Muscle layer of duodenum (tissue), 2 donors: ENCODE results near the gene NOLC1.

Experiments
- H3K27ac ChIP-seq: one replicate; pipeline ENCODE4 v1.7.0; 2013; ENCODE audit warnings: mild to moderate bottlenecking, low read length
- H3K27me3 ChIP-seq: one replicate; pipeline ENCODE4 v1.7.0; 2013; ENCODE audit warnings: low read depth, mild to moderate bottlenecking, control low read depth, low read length
- H3K36me3 ChIP-seq, 2 donors: one replicate each; pipeline ENCODE4 v1.7.0; 2013; ENCODE audit warnings: low read length in 2 of 2, control low read depth in 1 of 2, mild to moderate bottlenecking in 1 of 2; ENCODE audit not compliant: insufficient read depth in 2 of 2, control insufficient read depth in 1 of 2
- H3K4me1 ChIP-seq, 2 donors: one replicate each; pipeline ENCODE4 v1.7.0; 2013; ENCODE audit warnings: low read length in 2 of 2, mild to moderate bottlenecking in 2 of 2, control low read depth in 1 of 2, moderate library complexity in 1 of 2; ENCODE audit not compliant: insufficient read depth in 2 of 2, control insufficient read depth in 1 of 2
- H3K4me3 ChIP-seq, 2 donors: one replicate each; pipeline ENCODE4 v1.7.0; 2013; ENCODE audit warnings: low read length in 2 of 2, low read depth in 1 of 2, mild to moderate bottlenecking in 1 of 2
- H3K9me3 ChIP-seq, 2 donors: one replicate each; pipeline ENCODE4 v1.7.0; 2013; ENCODE audit warnings: low read length in 2 of 2, control low read depth in 1 of 2, mild to moderate bottlenecking in 1 of 2; ENCODE audit not compliant: control insufficient read depth in 1 of 2
- donor health status: healthy.

The NOLC1 gene

GRCh38 chr10:102141583-102142107, 10.5 kb upstream of the NOLC1 start:
- Histone ChIP-seq H3K36me3 (peaks cover 64 to 72% of the 10 kb centered on the region in 2 donors), H3K27ac (no peak overlapping the region), H3K4me3 (no peak overlapping the region), H3K4me1 (peaks cover 0 to 3% of the 10 kb centered on the region in 2 donors), H3K9me3 (no peaks in the 10 kb centered on the region), H3K27me3 (no peaks in the 10 kb centered on the region)

DNA sequence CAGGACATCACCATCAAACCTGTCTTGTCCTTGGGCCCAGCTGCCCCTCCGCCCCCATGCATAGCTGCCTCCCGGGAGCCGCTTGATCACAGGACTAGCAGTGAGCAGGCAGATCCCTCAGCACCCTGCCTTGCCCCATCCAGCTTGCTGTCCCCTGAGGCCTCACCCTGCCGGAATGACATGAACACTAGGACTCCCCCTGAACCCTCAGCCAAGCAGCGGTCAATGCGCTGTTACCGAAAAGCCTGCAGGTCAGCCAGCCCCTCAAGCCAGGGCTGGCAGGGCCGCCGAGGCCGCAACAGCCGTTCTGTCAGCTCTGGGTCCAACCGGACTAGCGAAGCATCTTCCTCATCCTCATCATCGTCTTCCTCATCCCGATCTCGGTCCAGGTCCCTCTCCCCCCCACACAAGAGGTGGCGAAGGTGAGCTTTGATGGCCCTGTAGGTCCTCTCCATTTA, 5.2 kb upstream of the NOLC1 start:
- peaks cover 0 to 5% of the 10 kb centered on the region in 2 donors for H3K4me1 ChIP-seq
- peaks cover 52 to 65% of the 10 kb centered on the region in 2 donors for H3K36me3 ChIP-seq
- no peaks in the 10 kb centered on the region for H3K27me3 ChIP-seq
- H3K9me3 ChIP-seq = no peaks in the 10 kb centered on the region
- no peak overlapping the region for H3K4me3 ChIP-seq
- no peak overlapping the region for H3K27ac ChIP-seq

DNA sequence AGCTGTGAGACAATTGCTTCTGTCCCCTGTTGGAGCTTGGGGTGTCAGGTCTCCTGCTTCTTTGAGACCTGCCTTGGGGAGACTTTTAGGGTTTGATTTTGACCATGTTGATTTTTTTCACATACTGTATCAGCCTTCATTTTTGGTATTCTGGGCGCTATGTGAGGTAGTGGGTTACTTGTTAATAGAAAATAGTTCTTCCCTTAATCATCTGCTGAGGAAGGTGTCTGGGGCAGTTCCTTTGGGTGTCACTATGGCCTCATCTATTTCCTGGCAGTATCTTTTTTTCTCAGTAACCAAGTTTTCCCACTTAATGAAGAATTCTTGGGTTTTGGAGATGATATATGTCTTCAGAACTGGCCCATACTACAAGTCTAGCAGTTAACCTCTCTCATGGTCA, 4.6 kb upstream of the NOLC1 start:
- no peak overlapping the region for H3K4me3 ChIP-seq
- H3K9me3 ChIP-seq = no peaks in the 10 kb centered on the region
- H3K4me1 ChIP-seq = peaks cover 0 to 5% of the 10 kb centered on the region in 2 donors
- no peaks in the 10 kb centered on the region for H3K27me3 ChIP-seq
- peaks cover 52 to 68% of the 10 kb centered on the region in 2 donors for H3K36me3 ChIP-seq
- no peak overlapping the region for H3K27ac ChIP-seq

DNA sequence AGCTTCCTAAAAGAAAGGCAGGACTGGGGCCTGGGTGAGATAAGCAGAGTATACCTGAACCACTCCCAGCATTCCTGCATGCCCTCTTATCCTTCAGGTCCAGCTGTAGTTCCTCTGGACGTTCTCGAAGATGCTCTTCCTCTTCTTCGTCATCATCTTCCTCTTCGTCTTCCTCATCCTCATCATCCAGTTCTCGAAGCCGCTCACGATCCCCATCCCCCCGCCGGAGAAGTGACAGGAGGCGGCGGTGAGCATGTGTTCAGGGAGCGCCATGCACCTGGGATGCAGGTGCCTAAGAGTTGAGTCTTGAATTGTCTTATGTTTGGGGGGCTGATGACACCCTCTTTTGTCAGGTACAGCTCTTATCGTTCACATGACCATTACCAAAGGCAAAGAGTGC, 3.9 kb upstream of the NOLC1 start:
- H3K27me3 ChIP-seq = no peaks in the 10 kb centered on the region
- H3K36me3 ChIP-seq = peaks cover 48 to 65% of the 10 kb centered on the region in 2 donors
- no peaks in the 10 kb centered on the region for H3K9me3 ChIP-seq
- H3K4me3 ChIP-seq = no peak overlapping the region
- peaks cover 5 to 6% of the 10 kb centered on the region in 2 donors for H3K4me1 ChIP-seq
- no peak overlapping the region for H3K27ac ChIP-seq

GRCh38 chr10:102150970-102151773, 1.0 kb upstream of the NOLC1 start:
- peak overlapping the region; percentile 96 for H3K27ac ChIP-seq

DNA sequence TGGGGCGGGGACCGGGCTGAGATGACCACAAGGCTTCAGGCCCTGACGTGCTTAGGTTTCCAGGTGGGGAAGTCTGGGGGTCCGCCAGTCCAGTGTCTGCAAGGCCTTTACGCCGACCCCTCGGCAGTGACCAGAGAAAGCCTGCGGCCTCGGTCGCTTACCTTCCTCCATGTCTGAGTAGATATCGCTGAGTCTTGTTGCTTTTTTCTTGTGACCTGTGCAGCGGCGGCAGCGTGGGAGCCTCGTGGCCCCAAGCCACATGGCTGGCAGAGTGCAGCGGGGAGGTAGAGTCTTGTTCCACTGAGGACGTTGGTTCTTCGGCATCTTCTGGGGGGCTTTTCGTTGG, 329 bp downstream of the NOLC1 start:
- H3K36me3 ChIP-seq = peaks cover 30 to 46% of the 10 kb centered on the region in 2 donors
- peaks cover 5 to 12% of the 10 kb centered on the region in 2 donors for H3K4me1 ChIP-seq
- H3K27me3 ChIP-seq = no peaks in the 10 kb centered on the region
- peak overlapping the region; percentile 76 to 93 for H3K4me3 ChIP-seq
- H3K9me3 ChIP-seq = no peaks in the 10 kb centered on the region
- H3K27ac ChIP-seq = peak overlapping the region; percentile 98

More at GRCh38 chr10:102150970-102151773, 1.0 kb upstream of the NOLC1 start:
- peaks cover 32 to 53% of the 10 kb centered on the region in 2 donors for H3K36me3 ChIP-seq
- no peaks in the 10 kb centered on the region for H3K27me3 ChIP-seq
- H3K9me3 ChIP-seq = no peaks in the 10 kb centered on the region
- peak overlapping the region; percentile 76 to 93 for H3K4me3 ChIP-seq
- peaks cover 5 to 12% of the 10 kb centered on the region in 2 donors for H3K4me1 ChIP-seq

DNA sequence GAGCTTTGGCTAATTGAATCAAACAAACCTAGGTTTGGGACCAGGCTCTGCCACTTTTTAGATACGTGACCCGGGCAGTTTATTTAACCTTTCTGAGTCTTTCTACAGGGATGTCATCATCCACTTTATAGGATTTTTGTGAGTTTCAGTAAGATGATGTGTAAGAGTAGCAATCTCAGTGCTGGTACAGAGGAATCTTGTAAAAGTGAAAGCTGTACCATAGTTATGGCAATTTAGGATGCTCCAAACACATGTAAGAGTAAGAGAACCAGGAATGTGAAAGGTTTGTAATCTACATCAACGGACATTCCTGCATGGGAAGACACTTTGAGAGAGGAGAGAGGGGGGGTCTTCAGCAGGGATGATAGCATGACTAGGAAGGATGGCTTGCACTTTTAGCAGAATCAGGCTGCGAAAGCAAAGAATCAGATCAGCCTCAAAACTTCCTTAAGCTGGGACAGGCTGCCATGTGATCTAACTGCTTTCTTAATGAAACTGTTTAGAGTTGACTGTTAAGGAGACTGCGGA, 968 bp downstream of the NOLC1 start:
- H3K27me3 ChIP-seq = no peaks in the 10 kb centered on the region
- peak overlapping the region; percentile 98 for H3K27ac ChIP-seq
- peaks cover 5 to 12% of the 10 kb centered on the region in 2 donors for H3K4me1 ChIP-seq
- peak overlapping the region; percentile 76 to 93 for H3K4me3 ChIP-seq
- no peaks in the 10 kb centered on the region for H3K9me3 ChIP-seq
- H3K36me3 ChIP-seq = peaks cover 33 to 48% of the 10 kb centered on the region in 2 donors

DNA sequence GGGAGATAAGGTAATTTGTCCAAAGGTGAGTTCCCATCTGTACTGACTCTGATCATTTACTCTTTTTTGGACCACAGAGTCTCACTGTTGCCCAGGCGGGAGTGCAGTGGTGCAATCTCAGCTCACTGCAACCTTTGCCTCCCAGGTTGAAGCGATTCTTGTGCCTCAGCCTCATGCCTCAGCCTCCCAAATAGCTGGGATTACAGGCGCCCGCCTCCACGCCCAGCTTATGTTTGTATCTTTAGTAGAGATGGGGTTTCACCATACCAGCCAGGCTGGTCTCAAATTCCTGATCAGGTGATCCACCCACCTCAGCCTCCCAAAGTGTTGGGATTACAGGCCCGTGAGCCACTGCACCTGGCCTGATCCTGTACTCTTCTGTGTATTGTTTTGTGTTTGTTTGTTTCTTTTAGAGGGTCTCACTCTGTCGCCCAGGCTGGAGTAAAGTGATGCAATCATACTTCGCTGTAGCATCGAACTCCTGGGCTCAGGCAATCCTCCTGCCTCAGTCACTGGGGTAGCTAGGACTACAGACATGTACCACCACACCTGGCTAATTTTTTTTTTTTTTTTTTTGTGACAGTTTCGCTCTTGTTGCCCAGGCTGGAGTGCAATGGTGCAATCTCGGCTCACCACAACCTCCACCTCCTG, 2.4 kb downstream of the NOLC1 start:
- Histone ChIP-seq H3K4me1 (peaks cover 5 to 12% of the 10 kb centered on the region in 2 donors), H3K27ac (no peak overlapping the region), H3K27me3 (no peaks in the 10 kb centered on the region), H3K4me3 (no peak overlapping the region), H3K36me3 (peaks cover 30 to 48% of the 10 kb centered on the region in 2 donors), H3K9me3 (no peaks in the 10 kb centered on the region)

GRCh38 chr10:102157224-102157623, 5.0 kb downstream of the NOLC1 start:
- Histone ChIP-seq H3K9me3 (no peaks in the 10 kb centered on the region), H3K4me3 (no peak overlapping the region), H3K27ac (no peak overlapping the region), H3K36me3 (peaks cover 51 to 65% of the 10 kb centered on the region in 2 donors), H3K4me1 (peaks cover 0 to 12% of the 10 kb centered on the region in 2 donors), H3K27me3 (no peaks in the 10 kb centered on the region)

GRCh38 chr10:102159051-102159597, 6.9 kb downstream of the NOLC1 start:
- no peaks in the 10 kb centered on the region for H3K9me3 ChIP-seq
- no peaks in the 10 kb centered on the region for H3K4me1 ChIP-seq
- peaks cover 61 to 78% of the 10 kb centered on the region in 2 donors for H3K36me3 ChIP-seq
- no peak overlapping the region for H3K4me3 ChIP-seq
- H3K27ac ChIP-seq = no peak overlapping the region
- H3K27me3 ChIP-seq = no peaks in the 10 kb centered on the region

- Histone ChIP-seq H3K27ac (no peak overlapping the region), H3K36me3 (peaks cover 61 to 73% of the 10 kb centered on the region in 2 donors), H3K9me3 (no peaks in the 10 kb centered on the region), H3K27me3 (no peaks in the 10 kb centered on the region), H3K4me1 (no peaks in the 10 kb centered on the region), H3K4me3 (no peak overlapping the region)
These were observed 7.6 kb downstream of the NOLC1 start for GRCh38 chr10:102159831-102160230.
